ENCODE measurements around the gene ACAP2.

ACAP2 gene

DNA sequence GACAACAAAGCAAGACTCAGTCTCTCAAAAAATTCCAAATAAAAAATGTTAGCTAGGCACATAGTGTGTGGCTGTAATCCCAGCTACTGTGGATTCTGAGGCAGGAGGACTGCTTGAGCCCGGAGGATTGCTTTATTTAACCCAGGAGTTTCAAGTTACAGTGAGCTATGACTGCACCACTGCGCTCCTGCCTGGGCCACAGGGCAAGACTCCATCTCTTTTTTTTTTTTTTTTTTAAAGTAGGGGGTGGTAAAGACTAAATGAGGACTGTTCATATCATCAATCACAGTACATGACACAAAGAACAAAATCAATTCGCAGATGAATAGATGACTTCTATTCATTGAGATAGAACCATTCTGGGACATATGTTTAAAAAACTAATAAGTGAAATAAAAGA is 48.1 kb downstream of the ACAP2 start:
- H3K4me3 ChIP-seq (ENCODE audit: low read depth, low read length), result no peak overlapping the region
- peak; percentile 48 for DNase-seq (ENCODE audit: low read depth)
- TF ChIP-seq, protein P1, sequence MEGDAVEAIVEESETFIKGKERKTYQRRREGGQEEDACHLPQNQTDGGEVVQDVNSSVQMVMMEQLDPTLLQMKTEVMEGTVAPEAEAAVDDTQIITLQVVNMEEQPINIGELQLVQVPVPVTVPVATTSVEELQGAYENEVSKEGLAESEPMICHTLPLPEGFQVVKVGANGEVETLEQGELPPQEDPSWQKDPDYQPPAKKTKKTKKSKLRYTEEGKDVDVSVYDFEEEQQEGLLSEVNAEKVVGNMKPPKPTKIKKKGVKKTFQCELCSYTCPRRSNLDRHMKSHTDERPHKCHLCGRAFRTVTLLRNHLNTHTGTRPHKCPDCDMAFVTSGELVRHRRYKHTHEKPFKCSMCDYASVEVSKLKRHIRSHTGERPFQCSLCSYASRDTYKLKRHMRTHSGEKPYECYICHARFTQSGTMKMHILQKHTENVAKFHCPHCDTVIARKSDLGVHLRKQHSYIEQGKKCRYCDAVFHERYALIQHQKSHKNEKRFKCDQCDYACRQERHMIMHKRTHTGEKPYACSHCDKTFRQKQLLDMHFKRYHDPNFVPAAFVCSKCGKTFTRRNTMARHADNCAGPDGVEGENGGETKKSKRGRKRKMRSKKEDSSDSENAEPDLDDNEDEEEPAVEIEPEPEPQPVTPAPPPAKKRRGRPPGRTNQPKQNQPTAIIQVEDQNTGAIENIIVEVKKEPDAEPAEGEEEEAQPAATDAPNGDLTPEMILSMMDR (conservative IDR thresholded peaks at IDR 0.05; ENCODE audit: low read depth, low read length), result no peak

GRCh38 chr3:195394024-195394423 is 48.8 kb downstream of the ACAP2 start:
- no peak overlapping the region for H3K4me3 ChIP-seq (ENCODE audit: low read depth, low read length)
- TF ChIP-seq, protein P1 (conservative IDR thresholded peaks at IDR 0.05; ENCODE audit: low read depth, low read length), result no peak
- no peak for DNase-seq (ENCODE audit: low read depth)

GRCh38 chr3:195388380-195388779 is 54.4 kb downstream of the ACAP2 start:
- DNase-seq (ENCODE audit: low read depth), result no peak
- TF ChIP-seq, protein P1 (conservative IDR thresholded peaks at IDR 0.05; ENCODE audit: low read depth, low read length), result no peak
- no peak overlapping the region for H3K4me3 ChIP-seq (ENCODE audit: low read depth, low read length)

DNA sequence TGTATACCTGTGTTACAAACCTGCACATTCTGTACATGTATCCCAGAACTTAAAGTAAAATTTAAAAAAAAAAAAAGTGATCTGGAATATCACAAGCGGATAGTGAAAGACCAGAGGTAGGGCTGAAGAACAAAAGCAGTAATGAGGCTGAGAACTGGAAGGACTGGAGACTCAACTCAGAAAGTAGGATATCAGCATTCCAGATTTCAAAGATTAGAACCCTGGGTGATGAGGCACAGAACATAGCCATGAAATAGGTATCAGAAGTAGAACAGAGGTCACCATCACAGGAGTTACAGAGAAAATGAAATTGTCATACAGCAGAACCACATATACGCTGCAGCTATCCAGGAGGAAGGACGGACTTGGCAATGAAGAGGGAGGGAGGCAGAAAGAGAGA is 56.1 kb downstream of the ACAP2 start:
- DNase-seq (ENCODE audit: low read depth), result no peak
- TF ChIP-seq, protein P1 (conservative IDR thresholded peaks at IDR 0.05; ENCODE audit: low read depth, low read length), result no peak
- no peak overlapping the region for H3K4me3 ChIP-seq (ENCODE audit: low read depth, low read length)

GRCh38 chr3:195385526-195385925 is 57.3 kb downstream of the ACAP2 start:
- TF ChIP-seq, protein P1 (conservative IDR thresholded peaks at IDR 0.05; ENCODE audit: low read depth, low read length), result no peak
- DNase-seq (ENCODE audit: low read depth), result peak; percentile 79
- H3K4me3 ChIP-seq (ENCODE audit: low read depth, low read length), result no peak overlapping the region

GRCh38 chr3:195384952-195385351 is 57.9 kb downstream of the ACAP2 start:
- TF ChIP-seq, protein P1 (conservative IDR thresholded peaks at IDR 0.05; ENCODE audit: low read depth, low read length), result no peak
- DNase-seq (ENCODE audit: low read depth), result no peak
- H3K4me3 ChIP-seq (ENCODE audit: low read depth, low read length), result no peak overlapping the region

GRCh38 chr3:195372220-195372619 is 70.6 kb downstream of the ACAP2 start:
- TF ChIP-seq, protein P1 (conservative IDR thresholded peaks at IDR 0.05; ENCODE audit: low read depth, low read length), result no peak
- DNase-seq (ENCODE audit: low read depth), result no peak
- H3K4me3 ChIP-seq (ENCODE audit: low read depth, low read length), result no peak overlapping the region

Data from choroid plexus epithelial cell (primary cell).